ENCODE results near the gene CTTN. TPM values are rescaled to one million over a fixed set of nuclear protein-coding genes. Genes with fewer than 3 reads are reported as not detected.

Gene CTTN
- total RNA-seq, 5 donors from 2014 or later (not counting 1 experiment from before 2014, with no cell fraction given) = 0.44 to 3.6 (median 2.3) TPM

GRCh38 chr11:70428701-70429427, 30.5 kb downstream of the CTTN start:
- Mint-ChIP-seq H3K4me1 (peaks cover 0 to 9% (median 0%) of the 10 kb centered on the region in 3 donors), H3K27me3 (peaks cover 0 to 7% of the 10 kb centered on the region in 2 donors), H3K4me3 (no peak overlapping the region), H3K27ac (no peak overlapping the region), H3K36me3 (no peaks in the 10 kb centered on the region), H3K9me3 (no peaks in the 10 kb centered on the region)
- no peaks in the 10 kb centered on the region for H3K9me3 ChIP-seq
- ATAC-seq (replicated peaks in 1 of 4) (no peak), DNase-seq (no peak)
- WGBS (ENCODE audit: insufficient coverage) = 100% methylated on average over 11 of the region's 18 CpGs
- H3K27ac ChIP-seq (ENCODE audit: low read length) = no peak overlapping the region
- peaks cover 0 to 21% of the 10 kb centered on the region in 2 experiments for H3K4me1 ChIP-seq (ENCODE audit: control insufficient read depth in 1 of 2, extremely low read depth in 1 of 2, insufficient read depth in 2 of 2, low read length in 2 of 2)
- CTCF ChIA-PET = no interaction called here
- H3K36me3 ChIP-seq (ENCODE audit: control insufficient read depth in 2 of 2, extremely low read depth in 1 of 2, insufficient read depth in 1 of 2, low read length in 1 of 2) = no peaks in the 10 kb centered on the region
- no peak overlapping the region for H3K4me3 ChIP-seq (ENCODE audit: control insufficient read depth in 1 of 2, extremely low read depth in 1 of 2, low read length in 1 of 2)
- POLR2A ChIA-PET = no interaction called here
- peaks cover 0 to 54% of the 10 kb centered on the region in 2 experiments for H3K27me3 ChIP-seq (replicated peaks in 1 of 2; ENCODE audit: control insufficient read depth in 2 of 2, extremely low read depth in 1 of 2, insufficient read depth in 2 of 2, low read length in 1 of 2)

GRCh38 chr11:70429428-70429705, 31.0 kb downstream of the CTTN start:
- Mint-ChIP-seq H3K36me3 (no peaks in the 10 kb centered on the region), H3K4me1 (peaks cover 0 to 7% (median 0%) of the 10 kb centered on the region in 3 donors), H3K4me3 (no peak overlapping the region), H3K27ac (no peak overlapping the region), H3K27me3 (peaks cover 0 to 7% of the 10 kb centered on the region in 2 donors), H3K9me3 (no peaks in the 10 kb centered on the region)
- no peak for ATAC-seq (replicated peaks in 1 of 4)
- no peak for DNase-seq
- ChIA-PET CTCF (no interaction called here), POLR2A (no interaction called here)
- Histone ChIP-seq H3K4me3 (ENCODE audit: control insufficient read depth in 1 of 2, extremely low read depth in 1 of 2, low read length in 1 of 2) (no peak overlapping the region), H3K4me1 (ENCODE audit: control insufficient read depth in 1 of 2, extremely low read depth in 1 of 2, insufficient read depth in 2 of 2, low read length in 2 of 2) (peaks cover 0 to 16% of the 10 kb centered on the region in 2 experiments), H3K27me3 (replicated peaks in 1 of 2; ENCODE audit: control insufficient read depth in 2 of 2, extremely low read depth in 1 of 2, insufficient read depth in 2 of 2, low read length in 1 of 2) (peaks cover 0 to 50% of the 10 kb centered on the region in 2 experiments), H3K9me3 (no peaks in the 10 kb centered on the region), H3K36me3 (ENCODE audit: control insufficient read depth in 2 of 2, extremely low read depth in 1 of 2, insufficient read depth in 1 of 2, low read length in 1 of 2) (no peaks in the 10 kb centered on the region), H3K27ac (ENCODE audit: low read length) (no peak overlapping the region)
- WGBS (ENCODE audit: insufficient coverage) = 95% methylated on average over 3 of the region's 8 CpGs

- POLR2A ChIA-PET = interaction anchor here in 1 of 2 donors (0.6 kb wide), 1 partner anchor 21 kb away, joined by 8 read pairs; no protein-coding TSS in a partner anchor
- H3K4me1 Mint-ChIP-seq = peaks cover 0 to 3% (median 0%) of the 10 kb centered on the region in 3 donors
- H3K27ac Mint-ChIP-seq = no peak overlapping the region
- Histone ChIP-seq H3K9me3 (no peaks in the 10 kb centered on the region), H3K27me3 (replicated peaks in 1 of 2; ENCODE audit: control insufficient read depth in 2 of 2, extremely low read depth in 1 of 2, insufficient read depth in 2 of 2, low read length in 1 of 2) (peaks cover 0 to 49% of the 10 kb centered on the region in 2 experiments), H3K36me3 (ENCODE audit: control insufficient read depth in 2 of 2, extremely low read depth in 1 of 2, insufficient read depth in 1 of 2, low read length in 1 of 2) (no peaks in the 10 kb centered on the region), H3K27ac (ENCODE audit: low read length) (no peak overlapping the region), H3K4me1 (ENCODE audit: control insufficient read depth in 1 of 2, extremely low read depth in 1 of 2, insufficient read depth in 2 of 2, low read length in 2 of 2) (peaks cover 0 to 10% of the 10 kb centered on the region in 2 experiments), H3K4me3 (ENCODE audit: control insufficient read depth in 1 of 2, extremely low read depth in 1 of 2, low read length in 1 of 2) (no peak overlapping the region)
- no peaks in the 10 kb centered on the region for H3K9me3 Mint-ChIP-seq
- no peaks in the 10 kb centered on the region for H3K36me3 Mint-ChIP-seq
- DNase-seq (no peak), ATAC-seq (replicated peaks in 1 of 4) (no peak)
- CTCF ChIA-PET = no interaction called here
- no peak overlapping the region for H3K4me3 Mint-ChIP-seq
- 73% methylated on average over 6 of the region's 11 CpGs for WGBS (ENCODE audit: insufficient coverage)
- H3K27me3 Mint-ChIP-seq = peaks cover 0 to 7% of the 10 kb centered on the region in 2 donors
Observed at GRCh38 chr11:70429724-70430521, 31.6 kb downstream of the CTTN start.

GRCh38 chr11:70430671-70431574, 32.6 kb downstream of the CTTN start:
- Histone ChIP-seq H3K27ac (ENCODE audit: low read length) (no peak overlapping the region), H3K4me3 (ENCODE audit: control insufficient read depth in 1 of 2, extremely low read depth in 1 of 2, low read length in 1 of 2) (no peak overlapping the region), H3K9me3 (no peaks in the 10 kb centered on the region), H3K4me1 (ENCODE audit: control insufficient read depth in 1 of 2, extremely low read depth in 1 of 2, insufficient read depth in 2 of 2, low read length in 2 of 2) (peaks cover 0 to under 1% of the 10 kb centered on the region in 2 experiments), H3K36me3 (ENCODE audit: control insufficient read depth in 2 of 2, extremely low read depth in 1 of 2, insufficient read depth in 1 of 2, low read length in 1 of 2) (no peaks in the 10 kb centered on the region), H3K27me3 (replicated peaks in 1 of 2; ENCODE audit: control insufficient read depth in 2 of 2, extremely low read depth in 1 of 2, insufficient read depth in 2 of 2, low read length in 1 of 2) (peaks cover 0 to 43% of the 10 kb centered on the region in 2 experiments)
- no peak overlapping the region for H3K4me3 Mint-ChIP-seq
- H3K4me1 Mint-ChIP-seq = no peaks in the 10 kb centered on the region
- peaks cover 0 to 4% of the 10 kb centered on the region in 2 donors for H3K27me3 Mint-ChIP-seq
- DNase-seq (no peak), ATAC-seq (replicated peaks in 1 of 4) (no peak)
- H3K36me3 Mint-ChIP-seq = no peaks in the 10 kb centered on the region
- no peak overlapping the region for H3K27ac Mint-ChIP-seq
- ChIA-PET POLR2A (no interaction called here), CTCF (no interaction called here)
- no peaks in the 10 kb centered on the region for H3K9me3 Mint-ChIP-seq
- WGBS (ENCODE audit: insufficient coverage) = 87% methylated on average over 15 of the region's 25 CpGs

- H3K27me3 ChIP-seq (replicated peaks in 1 of 2; ENCODE audit: control insufficient read depth in 2 of 2, extremely low read depth in 1 of 2, insufficient read depth in 2 of 2, low read length in 1 of 2) = peaks cover 0 to 43% of the 10 kb centered on the region in 2 experiments
- ATAC-seq (replicated peaks in 1 of 4) (no peak), DNase-seq (no peak)
- Mint-ChIP-seq H3K27ac (no peak overlapping the region), H3K4me1 (no peaks in the 10 kb centered on the region), H3K4me3 (no peak overlapping the region), H3K27me3 (peaks cover 0 to 4% of the 10 kb centered on the region in 2 donors), H3K9me3 (no peaks in the 10 kb centered on the region), H3K36me3 (no peaks in the 10 kb centered on the region)
- WGBS (ENCODE audit: insufficient coverage) = 88% methylated on average over 12 of the region's 12 CpGs
- no peaks in the 10 kb centered on the region for H3K9me3 ChIP-seq
- ChIA-PET CTCF (no interaction called here), POLR2A (no interaction called here)
- no peaks in the 10 kb centered on the region for H3K4me1 ChIP-seq (ENCODE audit: control insufficient read depth in 1 of 2, extremely low read depth in 1 of 2, insufficient read depth in 2 of 2, low read length in 2 of 2)
- H3K4me3 ChIP-seq (ENCODE audit: control insufficient read depth in 1 of 2, extremely low read depth in 1 of 2, low read length in 1 of 2) = no peak overlapping the region
- H3K27ac ChIP-seq (ENCODE audit: low read length) = no peak overlapping the region
- no peaks in the 10 kb centered on the region for H3K36me3 ChIP-seq (ENCODE audit: control insufficient read depth in 2 of 2, extremely low read depth in 1 of 2, insufficient read depth in 1 of 2, low read length in 1 of 2)
Observed at GRCh38 chr11:70431611-70432010, 33.3 kb downstream of the CTTN start.

GRCh38 chr11:70432065-70432464, 33.7 kb downstream of the CTTN start:
- CTCF ChIA-PET = no interaction called here
- DNase-seq (no peak), ATAC-seq (replicated peaks in 1 of 4) (no peak)
- Histone ChIP-seq H3K27me3 (replicated peaks in 1 of 2; ENCODE audit: control insufficient read depth in 2 of 2, extremely low read depth in 1 of 2, insufficient read depth in 2 of 2, low read length in 1 of 2) (peaks cover 0 to 47% of the 10 kb centered on the region in 2 experiments), H3K4me1 (ENCODE audit: control insufficient read depth in 1 of 2, extremely low read depth in 1 of 2, insufficient read depth in 2 of 2, low read length in 2 of 2) (no peaks in the 10 kb centered on the region), H3K27ac (ENCODE audit: low read length) (no peak overlapping the region), H3K4me3 (ENCODE audit: control insufficient read depth in 1 of 2, extremely low read depth in 1 of 2, low read length in 1 of 2) (no peak overlapping the region), H3K9me3 (no peaks in the 10 kb centered on the region), H3K36me3 (ENCODE audit: control insufficient read depth in 2 of 2, extremely low read depth in 1 of 2, insufficient read depth in 1 of 2, low read length in 1 of 2) (no peaks in the 10 kb centered on the region)
- Mint-ChIP-seq H3K27me3 (peaks cover 0 to 4% of the 10 kb centered on the region in 2 donors), H3K36me3 (no peaks in the 10 kb centered on the region), H3K27ac (no peak overlapping the region), H3K9me3 (no peaks in the 10 kb centered on the region), H3K4me3 (no peak overlapping the region), H3K4me1 (no peaks in the 10 kb centered on the region)
- POLR2A ChIA-PET = no interaction called here
- WGBS (ENCODE audit: insufficient coverage) = 65% methylated on average over 6 of the region's 16 CpGs
